ENCODE measurements around the gene ABHD2.

GRCh38 chr15:89083246-89083645 lies 5.0 kb upstream of the ABHD2 start:
- TF ChIP-seq CTCF (IDR thresholded peaks at IDR 0.05) = no peak
- TF ChIP-seq ZFX (IDR thresholded peaks at IDR 0.05; ENCODE audit: borderline replicate concordance) = no peak

Data from 22Rv1 (cell line).